HL-60/S4 (cell line): Measurements from ENCODE around the gene UBIAD1.

ENCODE experiments used
- in situ Hi-C: fragments of 300-500 bp; cut with MboI; formaldehyde crosslinking; loops from 2 replicates; pipeline ENCODE4 v1.14.3; 2022; ENCODE audit warnings: low sequenced_read_pairs

UBIAD1 gene

DNA sequence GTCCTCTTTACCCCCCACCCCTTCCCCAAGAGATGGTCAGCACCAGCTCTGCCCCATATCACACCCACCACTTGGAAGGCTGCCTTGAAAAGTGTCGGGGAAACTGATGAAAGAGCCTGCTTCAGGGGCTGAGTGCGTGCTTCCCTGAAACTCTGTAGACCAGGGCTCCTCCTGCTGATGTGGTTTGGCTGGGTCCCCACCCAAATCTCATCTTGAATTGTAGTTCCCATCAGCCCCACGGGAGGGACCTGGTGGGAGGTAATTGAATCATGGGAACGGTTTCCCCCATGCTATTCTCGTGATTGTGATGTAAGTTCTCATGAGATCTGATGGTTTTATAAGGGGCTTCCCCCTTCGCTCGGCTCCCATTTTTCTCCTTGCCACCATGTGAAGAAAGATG is 36.4 kb downstream of the UBIAD1 start:
- in situ Hi-C loops: loop anchor here (25.0 kb wide), 1 partner anchor 328 kb away; no protein-coding TSS in a partner anchor

- in situ Hi-C loops: loop anchor here (25.0 kb wide), 1 partner anchor 325 kb away; no protein-coding TSS in a partner anchor
Observed at GRCh38 chr1:11311816-11312755, 39.1 kb downstream of the UBIAD1 start.

GRCh38 chr1:11314959-11315358 is 42.0 kb downstream of the UBIAD1 start:
- in situ Hi-C loops: loop anchor here (25.0 kb wide), 1 partner anchor 322 kb away; no protein-coding TSS in a partner anchor

DNA sequence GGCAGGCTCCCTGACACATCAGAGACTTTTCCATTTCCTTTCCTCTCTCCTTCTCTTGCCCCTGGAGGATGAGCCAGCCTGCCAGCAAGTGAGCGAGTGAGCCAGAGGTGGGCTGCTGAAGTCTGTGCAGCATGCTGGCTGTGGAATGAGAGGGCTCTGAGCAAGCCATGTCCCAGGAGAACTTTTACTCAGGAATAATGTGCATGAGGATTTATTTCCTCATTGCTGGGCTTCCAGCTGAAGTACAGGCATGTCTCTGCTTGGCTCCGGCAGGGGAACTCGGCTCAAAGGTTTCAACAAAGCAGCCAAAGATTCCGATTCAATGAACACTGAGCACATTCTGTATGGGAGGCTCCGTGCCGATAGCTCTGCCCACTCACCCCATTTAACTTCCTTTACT is 43.7 kb downstream of the UBIAD1 start:
- in situ Hi-C loops: loop anchor here (25.0 kb wide), 1 partner anchor 321 kb away; no protein-coding TSS in a partner anchor

DNA sequence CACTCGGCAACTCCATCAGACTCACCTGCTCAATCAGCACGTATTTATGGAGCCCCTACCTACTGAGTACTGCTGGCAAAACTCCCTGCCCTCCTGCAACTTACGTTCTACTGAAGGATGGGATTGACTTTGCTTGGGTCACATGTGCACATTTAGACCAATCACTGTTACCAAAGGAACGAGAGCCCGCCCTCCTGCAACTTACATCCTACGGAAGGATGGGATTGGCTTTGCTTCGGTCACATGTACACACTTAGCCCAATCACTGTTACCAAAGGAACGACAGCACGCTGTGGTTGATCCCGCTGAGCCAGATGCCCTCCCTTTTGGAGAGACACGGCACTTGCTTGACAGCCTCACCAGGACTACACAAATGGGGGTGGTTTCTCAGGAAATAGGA is 46.0 kb downstream of the UBIAD1 start:
- in situ Hi-C loops: loop anchor here (25.0 kb wide), 1 partner anchor 318 kb away; no protein-coding TSS in a partner anchor

DNA sequence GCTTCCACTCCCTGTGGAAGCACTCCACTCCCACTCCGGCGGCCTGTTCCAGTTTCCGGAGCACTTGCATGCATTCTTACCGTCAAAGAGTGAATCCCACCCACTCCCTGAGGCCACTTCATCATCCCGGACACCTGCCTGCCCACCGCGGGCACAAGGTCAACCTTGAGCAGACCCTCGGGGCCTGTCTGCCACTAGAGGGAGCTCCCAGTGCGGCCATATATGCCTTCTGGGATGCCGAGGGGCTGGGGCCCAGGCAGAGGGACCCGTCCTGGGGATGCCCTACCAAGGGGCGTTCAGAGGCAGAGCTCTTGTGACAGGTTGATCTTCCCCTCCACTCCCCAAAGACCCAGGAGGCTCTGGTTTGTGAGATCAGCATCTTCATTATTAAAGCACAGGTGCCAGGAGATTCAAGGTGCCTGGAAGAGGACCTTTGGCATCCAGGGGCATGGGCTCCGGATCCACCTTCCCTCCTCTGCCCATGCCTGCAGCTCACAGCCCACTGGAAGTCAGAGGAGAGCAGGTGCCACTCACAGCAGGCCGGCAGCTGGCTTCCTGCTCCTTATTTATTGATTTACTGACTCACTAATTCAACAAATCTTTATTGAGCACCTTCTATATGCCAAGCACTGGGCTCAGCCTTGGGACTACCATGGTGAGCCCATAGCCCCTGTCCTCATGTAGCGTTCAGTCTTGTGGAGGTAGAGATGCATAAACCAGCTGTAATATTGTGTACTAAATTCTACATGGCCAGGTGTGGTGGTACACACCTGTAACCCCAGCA is 47.3 kb downstream of the UBIAD1 start:
- in situ Hi-C loops: loop anchor here (25.0 kb wide), 1 partner anchor 317 kb away; no protein-coding TSS in a partner anchor

GRCh38 chr1:11321656-11322491 is 48.9 kb downstream of the UBIAD1 start:
- in situ Hi-C loops: loop anchor here (25.0 kb wide), 1 partner anchor 315 kb away; no protein-coding TSS in a partner anchor

DNA sequence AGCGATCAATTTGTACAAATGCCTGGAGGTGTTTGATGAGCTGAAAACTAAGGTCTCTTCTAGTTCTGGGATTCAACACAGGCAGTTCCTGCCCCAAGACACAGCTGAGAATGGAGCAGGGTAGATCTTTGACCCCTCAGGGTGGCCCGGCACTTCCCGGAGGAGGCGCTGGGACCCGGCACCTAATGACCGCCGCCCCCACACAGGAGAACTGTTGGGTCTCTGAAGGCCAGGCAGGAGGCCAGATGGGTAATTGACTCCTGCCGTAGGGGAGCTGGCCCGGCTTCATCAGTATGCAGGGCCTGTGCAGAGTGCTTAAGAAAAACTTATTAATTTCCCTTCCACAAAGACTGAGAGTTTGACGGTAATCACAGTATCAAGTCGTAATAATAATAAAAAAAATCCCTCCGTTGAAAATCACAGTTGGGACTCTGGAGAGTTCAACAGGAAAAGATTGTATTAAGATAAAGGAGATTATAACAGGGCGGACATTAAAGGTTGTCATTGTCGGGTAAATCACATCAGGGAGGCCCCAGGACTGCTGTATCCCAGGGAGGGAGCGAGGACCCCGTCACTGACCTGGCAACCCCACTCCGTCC is 51.7 kb downstream of the UBIAD1 start:
- in situ Hi-C loops: loop anchor here (25.0 kb wide), 1 partner anchor 313 kb away; no protein-coding TSS in a partner anchor

- in situ Hi-C loops: no loop called here
Observed at GRCh38 chr1:11326070-11326469, 53.1 kb downstream of the UBIAD1 start.

DNA sequence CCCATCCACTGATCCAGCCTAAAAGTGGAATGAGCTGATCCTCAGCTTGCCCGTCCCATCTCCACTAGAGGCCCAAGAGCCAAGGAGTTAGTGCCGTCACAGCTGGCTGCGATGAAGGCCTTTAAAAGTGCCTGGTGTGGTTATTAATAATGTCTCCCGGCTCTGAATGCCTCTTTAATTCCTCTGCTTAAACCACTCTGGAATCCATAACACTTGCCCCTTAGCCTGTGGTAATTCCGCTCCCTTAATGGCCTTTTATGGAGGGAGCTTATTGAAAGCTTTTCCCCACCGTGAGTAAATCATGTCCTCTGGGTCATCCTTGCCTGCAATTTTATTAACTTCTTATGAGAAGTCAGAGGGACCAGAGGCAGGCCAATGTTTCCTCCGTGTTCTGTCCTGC is 55.4 kb downstream of the UBIAD1 start:
- in situ Hi-C loops: no loop called here

DNA sequence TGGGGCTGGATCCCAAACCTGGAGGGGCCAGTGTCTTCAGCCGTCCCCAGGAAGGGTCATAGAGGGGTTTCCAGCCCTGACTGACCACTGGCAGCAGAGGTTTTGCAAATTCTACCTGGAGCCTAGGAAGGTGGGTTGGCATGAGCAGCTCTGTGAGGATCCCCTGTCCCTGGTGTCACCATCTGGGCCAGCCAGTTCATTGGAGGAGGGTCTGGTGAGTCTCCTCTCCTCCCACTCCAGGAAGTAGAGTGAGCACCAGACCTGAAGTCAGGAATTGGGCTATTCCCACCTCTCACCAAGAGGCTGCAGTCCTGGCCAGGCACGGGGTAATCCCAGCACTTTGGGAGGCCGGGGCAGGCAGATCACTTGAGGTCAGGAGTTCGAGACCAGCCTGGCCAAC is 57.4 kb downstream of the UBIAD1 start:
- in situ Hi-C loops: no loop called here

DNA sequence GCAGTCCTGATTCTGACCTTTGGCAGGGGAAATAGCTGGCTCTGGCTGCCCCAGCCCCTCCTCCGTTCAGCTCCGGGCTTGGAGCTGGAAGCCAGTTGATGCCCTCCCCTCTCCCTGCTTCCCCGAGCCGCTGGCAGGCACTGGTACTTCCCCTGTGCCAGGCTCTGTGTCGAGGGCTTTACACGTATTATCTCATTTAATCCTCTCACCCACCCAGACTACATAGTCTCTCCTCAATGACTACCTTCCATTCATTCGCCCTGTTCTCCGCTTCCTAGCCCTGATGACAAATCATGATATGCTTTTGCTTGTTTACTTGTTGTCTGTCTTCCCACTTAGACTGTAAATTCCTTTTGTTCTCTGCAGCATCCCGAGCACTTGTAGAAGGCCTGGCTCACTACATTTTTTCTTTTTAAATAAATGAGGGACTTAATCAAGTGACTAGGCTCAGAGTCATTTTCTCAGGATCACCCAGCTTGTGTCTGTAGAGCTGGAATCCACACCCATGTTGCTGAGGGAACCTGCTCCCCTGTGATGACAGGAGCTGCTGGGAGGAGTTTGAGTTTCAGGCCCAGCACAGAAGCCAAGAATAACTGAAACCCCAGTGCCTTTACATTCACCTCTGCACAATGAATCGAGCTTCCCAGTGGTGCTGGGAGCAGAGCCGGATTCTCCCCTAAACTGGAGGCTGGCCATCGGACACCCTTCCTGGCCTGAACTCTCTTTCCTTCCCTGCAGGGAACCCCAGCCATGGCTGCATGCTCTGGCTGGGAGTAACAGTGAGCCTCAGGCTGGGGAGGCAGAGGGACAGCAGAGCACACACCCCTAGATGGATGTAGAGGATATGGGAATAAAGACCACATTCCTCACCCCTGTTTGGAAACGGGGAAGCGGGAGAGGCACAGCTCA is 58.3 kb downstream of the UBIAD1 start:
- in situ Hi-C loops: no loop called here

DNA sequence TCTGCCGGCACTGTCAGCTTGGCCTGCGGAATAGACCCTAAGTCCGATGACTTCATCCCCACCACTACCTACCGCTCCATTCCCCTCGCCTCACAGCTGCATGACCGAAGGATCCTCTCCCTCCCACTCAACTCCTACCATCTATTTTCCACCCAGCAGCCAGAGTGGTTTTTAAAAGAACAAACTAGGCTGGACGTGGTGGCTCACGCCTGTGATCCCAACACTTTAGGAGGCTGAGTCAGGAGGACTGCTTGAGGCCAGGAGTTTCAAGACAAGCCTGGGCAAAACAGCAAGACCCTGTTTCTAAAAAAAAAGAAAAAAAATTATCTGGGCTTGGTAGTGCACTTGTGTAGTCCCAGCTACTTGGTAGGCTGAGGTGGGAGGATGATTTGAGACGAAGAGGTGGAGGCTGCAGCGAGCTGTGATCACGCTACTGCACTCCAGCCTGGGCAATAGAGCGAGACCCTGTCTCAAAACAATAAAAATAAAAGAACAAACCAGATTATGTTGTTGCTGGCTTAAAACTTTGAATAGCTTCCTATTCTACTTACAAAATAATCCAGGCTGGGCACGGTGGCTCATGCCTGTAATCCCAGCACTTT is 59.0 kb downstream of the UBIAD1 start:
- in situ Hi-C loops: no loop called here

- in situ Hi-C loops: no loop called here
Observed at GRCh38 chr1:11333631-11334030, 60.6 kb downstream of the UBIAD1 start.

DNA sequence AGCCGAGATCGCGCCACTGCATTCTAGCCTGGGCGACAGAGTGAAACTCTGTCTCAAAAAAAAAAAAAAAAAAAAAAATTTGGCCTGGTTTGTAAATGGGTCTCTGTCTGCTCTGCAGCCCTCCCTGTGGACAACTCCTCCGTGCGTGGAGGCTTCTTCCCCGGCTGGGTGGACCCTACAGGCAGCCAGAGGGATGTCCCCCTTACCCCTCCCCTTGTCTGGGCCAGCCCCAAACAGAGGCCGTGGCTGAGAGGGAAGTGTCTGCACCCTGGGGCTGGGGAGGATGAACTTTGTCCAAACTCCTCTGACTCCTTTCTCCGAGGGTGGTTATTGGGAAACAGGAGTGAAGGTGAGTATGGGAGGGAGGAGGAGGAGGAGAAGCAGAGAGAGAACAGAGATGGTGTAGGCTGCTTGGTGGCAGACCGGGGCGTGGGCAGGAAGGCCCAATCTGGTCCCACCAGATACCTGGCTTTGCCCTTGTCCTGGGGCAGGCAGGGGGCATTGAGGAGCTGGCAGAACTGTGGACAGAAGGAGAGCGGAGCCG is 61.3 kb downstream of the UBIAD1 start:
- in situ Hi-C loops: no loop called here

GRCh38 chr1:11334821-11335220 is 61.8 kb downstream of the UBIAD1 start:
- in situ Hi-C loops: no loop called here

DNA sequence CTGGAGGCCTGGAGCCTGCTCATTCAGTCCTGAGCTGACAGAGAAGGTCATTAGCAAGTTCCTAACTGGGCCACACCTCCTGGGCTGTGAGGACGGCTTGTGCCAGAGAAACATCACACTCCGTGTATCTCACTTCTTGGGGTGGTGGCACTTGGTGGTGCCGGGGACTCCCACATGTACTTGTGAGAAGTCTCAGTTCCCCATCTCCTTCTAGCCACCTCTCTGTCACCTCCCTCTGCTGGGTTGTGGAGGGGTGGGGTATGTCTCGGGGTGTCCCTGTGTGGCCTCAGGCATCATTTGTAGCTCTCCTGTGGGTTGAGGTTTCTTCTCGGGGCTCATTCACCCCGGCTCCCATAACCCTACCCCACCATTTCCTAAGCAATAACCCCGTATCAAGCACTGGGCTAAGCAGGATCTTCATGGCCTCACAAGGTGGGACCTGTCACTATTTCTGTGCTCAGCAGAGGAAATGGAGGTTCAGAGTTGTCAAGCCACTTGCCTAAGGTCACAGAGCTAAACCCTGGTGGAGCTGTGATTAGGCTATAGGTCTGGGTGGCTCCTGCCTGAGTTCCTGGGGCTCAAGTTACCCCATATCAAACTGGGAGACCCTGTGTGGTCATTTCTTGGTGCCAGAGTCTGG is 62.5 kb downstream of the UBIAD1 start:
- in situ Hi-C loops: no loop called here

- in situ Hi-C loops: no loop called here
Observed at GRCh38 chr1:11337580-11338073, 64.6 kb downstream of the UBIAD1 start.
